Right lobe of liver (tissue), 4 donors: Measurements from ENCODE around the gene ARSB.

ENCODE experiments used
- POLR2A ChIP-seq: fragments of 450-650 bp; IDR thresholded peaks from one replicate; pipeline ENCODE4 v1.6.1; 2017; ENCODE audit warnings: antibody characterized with exemption, mild to moderate bottlenecking
- TF ChIP-seq, protein P1 (sequence below), 4 donors: fragments of 200-600 bp in 3 of 4; fragments of 450-650 bp in 1 of 4; IDR thresholded peaks; one replicate each; pipeline versions ENCODE4 v1.5.1 to v1.8.0; 2016 to 2022; ENCODE audit warnings: antibody characterized with exemption in 4 of 4, mild to moderate bottlenecking in 2 of 4
- donor health status: DM: no; HTN: no; CAD: no.
- donor health status: DM: no; HTN: no; CAD: no.
- donor health status: DM: no; HTN: yes; CAD: no.

DNA sequence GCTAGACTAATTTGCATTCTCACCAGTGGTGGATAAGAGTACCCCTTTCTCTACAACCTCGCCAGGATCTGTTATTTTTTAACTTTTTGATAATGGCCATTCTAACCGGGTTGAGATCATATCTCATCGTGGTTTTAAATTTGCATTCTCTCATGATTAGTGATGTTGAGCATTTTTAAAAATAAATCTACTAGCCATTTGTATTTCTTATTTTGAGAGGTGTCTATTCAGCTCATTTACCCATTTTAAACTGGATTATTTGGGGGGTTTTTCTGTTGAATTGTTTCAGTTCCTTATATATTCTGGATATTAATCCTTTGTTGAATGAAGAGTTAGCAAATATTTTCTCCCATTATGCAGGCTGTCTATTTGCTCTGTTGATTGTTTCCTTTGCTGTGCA lies 139.6 kb downstream of the ARSB start:
- TF ChIP-seq, protein P1, sequence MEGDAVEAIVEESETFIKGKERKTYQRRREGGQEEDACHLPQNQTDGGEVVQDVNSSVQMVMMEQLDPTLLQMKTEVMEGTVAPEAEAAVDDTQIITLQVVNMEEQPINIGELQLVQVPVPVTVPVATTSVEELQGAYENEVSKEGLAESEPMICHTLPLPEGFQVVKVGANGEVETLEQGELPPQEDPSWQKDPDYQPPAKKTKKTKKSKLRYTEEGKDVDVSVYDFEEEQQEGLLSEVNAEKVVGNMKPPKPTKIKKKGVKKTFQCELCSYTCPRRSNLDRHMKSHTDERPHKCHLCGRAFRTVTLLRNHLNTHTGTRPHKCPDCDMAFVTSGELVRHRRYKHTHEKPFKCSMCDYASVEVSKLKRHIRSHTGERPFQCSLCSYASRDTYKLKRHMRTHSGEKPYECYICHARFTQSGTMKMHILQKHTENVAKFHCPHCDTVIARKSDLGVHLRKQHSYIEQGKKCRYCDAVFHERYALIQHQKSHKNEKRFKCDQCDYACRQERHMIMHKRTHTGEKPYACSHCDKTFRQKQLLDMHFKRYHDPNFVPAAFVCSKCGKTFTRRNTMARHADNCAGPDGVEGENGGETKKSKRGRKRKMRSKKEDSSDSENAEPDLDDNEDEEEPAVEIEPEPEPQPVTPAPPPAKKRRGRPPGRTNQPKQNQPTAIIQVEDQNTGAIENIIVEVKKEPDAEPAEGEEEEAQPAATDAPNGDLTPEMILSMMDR (IDR thresholded peaks at IDR 0.05): no peak
- no peak for TF ChIP-seq POLR2A
